Activated CD8-positive, alpha-beta memory T cell treated with anti-CD3 and anti-CD28 coated beads, Interleukin-2, amount 50 U/mL, for 1 hour (primary cell): Measurements from ENCODE around the gene TNXB.
"Not testable (repeated sequence)": the region's sequence is repeated elsewhere in the genome, so short reads cannot be mapped to it uniquely, and the experiment has no call there.

ENCODE experiments used
- DNase-seq: peaks from one replicate; pipeline ENCODE4 v3.0.0-alpha.2; 2020; ENCODE audit errors: extremely low read depth

Gene TNXB

DNA sequence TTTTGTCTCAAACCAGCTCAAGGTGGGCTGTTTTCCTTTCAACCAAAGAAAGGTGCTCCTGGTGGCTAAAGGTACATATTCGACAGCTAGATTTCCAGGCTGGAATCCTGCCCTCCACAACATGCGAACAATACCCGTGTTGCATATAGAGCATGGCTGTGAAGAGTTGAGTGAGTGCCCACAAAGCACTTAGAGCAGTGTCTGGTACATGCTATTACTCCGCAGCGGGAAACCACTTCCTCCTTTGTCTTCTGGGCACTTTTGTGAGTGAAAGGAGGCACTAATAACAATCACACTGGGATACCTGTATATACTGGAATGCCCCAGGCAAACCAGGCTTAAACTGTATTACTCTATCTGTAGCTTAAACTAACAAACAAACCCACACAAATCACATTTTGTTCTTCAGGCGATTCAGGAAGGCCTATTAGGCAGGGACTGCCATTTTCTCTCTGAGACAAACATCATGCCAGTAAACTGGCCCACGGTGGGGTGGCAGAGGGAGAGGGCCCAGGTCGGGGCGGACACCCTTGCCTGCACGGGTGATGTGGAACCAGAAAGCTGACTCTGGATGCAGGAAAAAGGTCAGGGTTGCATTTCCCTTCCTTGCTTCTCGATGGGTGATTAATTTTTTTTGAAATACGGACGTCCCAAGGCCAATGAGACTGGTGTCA is 104.1 kb downstream of the TNXB start:
- not testable (repeated sequence) for DNase-seq

DNA sequence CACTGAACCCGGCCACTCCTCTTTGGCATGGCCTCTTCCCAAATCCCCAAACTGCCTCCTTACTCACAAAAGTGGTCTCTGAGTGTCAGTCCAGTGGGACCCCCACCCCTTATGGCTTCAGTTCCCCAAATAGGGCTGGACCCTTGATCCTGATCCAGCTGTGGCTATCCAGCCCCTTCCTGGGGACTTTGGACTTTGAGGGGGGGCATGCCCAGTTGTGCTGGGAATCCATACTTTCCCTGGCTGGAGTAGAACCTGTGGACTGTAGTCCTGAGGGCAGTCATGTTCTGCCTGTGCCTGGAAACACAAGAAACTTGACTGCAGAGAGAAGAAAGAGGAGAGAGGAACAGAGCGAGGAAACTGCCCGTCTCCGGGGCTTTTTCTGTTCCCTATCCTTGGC is 104.7 kb downstream of the TNXB start:
- not testable (repeated sequence) for DNase-seq

DNA sequence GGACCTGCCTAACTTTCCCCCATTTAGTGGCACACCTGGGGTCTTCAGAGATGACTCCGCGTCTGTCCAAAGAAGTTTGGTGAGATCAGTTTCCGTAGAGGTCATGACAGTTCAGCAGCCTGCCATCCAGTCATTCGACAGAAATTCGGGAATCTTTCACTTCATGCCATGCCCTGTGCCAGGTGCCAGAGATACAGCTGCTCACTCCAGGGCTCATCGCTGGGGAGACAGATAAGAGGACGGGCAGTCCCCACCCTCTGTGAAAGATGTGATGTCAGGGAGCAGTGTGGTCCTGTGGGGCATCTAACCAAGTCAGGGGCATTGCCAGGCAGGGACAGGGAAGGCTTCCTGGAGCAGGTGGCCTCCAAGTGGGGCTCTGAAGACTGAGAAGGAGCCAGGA is 105.8 kb downstream of the TNXB start:
- DNase-seq = not testable (repeated sequence)

DNA sequence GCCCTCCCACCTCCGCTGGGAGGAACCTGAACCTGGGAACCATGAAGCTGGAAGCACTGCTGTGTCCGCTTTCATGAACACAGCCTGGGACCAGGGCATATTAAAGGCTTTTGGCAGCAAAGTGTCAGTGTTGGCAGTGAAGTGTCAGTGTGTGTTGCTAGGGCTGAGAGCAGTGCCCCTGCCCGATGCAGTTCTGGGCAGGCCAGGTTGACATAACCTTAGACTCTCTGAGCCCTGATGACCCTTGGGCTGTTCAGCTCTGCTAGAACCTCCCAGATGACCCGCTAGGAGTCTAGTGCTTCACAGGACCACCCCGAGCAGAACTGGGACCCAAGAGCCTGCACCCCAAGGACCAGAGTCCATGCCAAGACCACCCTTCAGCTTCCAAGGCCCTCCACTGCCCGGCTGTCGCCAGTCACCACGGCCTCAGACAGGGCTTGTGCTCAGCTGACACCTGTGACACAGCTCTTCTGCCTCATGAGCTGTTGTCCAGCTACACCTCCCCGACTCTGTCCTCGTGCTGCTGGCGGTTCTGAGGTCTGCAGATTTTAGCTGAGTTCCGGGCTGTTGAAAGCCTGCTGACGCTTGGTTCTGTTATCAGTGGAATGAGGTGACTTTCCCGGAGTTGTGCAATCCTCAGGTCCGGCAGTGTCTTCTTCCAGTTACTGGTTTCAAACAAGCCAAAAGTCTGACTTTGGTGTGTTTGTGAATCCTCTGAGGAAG is 106.4 kb downstream of the TNXB start:
- not testable (repeated sequence) for DNase-seq

DNA sequence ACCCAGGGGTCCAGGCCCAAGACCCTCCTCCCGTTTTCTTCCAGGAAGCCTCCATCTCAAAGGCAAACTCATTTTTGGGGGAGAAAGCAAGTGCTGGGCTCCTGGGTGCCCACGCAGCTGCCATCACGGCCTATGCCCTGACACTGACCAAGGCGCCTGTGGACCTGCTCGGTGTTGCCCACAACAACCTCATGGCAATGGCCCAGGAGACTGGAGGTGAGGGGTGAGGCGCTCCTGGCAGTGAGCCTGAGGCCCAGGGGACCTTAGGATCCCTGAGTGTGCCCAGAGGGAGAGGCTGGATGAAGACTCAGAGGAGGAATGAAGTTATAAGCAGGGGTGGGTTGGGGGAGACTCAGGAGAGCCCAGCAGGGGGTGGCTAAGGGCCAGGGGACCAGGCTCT is 112.8 kb downstream of the TNXB start:
- DNase-seq = not testable (repeated sequence)

DNA sequence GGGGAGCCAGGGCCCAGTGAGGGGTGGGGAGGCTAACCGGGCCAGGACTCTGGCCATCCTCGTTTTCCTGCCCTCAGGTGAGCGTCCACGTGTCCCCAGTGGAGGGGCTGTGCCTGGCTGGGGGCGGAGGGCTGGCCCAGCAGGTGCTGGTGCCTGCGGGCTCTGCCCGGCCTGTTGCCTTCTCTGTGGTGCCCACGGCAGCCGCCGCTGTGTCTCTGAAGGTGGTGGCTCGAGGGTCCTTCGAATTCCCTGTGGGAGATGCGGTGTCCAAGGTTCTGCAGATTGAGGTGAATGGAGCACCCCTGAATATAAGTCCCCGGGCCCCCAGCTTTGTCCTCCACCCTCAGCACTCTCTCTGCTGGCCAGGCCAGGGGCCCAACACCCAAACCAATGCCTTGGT is 114.7 kb downstream of the TNXB start:
- DNase-seq = not testable (repeated sequence)
